Measurements from ENCODE around the gene SST. TPM values are rescaled to one million over a fixed set of nuclear protein-coding genes. Genes with fewer than 3 reads are reported as not detected.

Gene SST
- total RNA-seq, 4 donors from 2014 or later: not detected

DNA sequence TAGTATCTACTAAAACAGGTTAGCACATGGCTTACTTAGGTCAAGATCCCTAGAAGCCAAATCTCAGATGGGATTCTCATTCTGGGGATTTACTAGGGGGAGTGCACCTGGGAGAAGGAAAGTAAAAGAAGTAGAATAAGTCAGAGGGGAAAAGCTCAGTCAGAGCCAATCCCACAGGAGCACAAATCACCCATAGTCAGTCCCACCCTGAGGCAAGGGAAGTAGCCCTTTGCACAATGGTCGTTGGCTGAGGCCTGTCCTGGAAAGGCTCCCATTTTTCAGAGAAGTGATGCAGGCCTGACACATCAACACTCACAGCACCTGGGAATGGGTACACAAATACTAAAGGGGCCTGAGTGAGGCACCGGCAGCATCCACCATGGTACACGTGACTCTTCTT lies 39.8 kb downstream of the SST start:
- 59 to 69% methylated on average over 3 of the region's 3 CpGs for WGBS, 2 donors
- intact Hi-C loops (cut with DNase I): no loop called here
- Histone ChIP-seq H3K9me3 (peaks cover 0 to 11% (median 4%) of the 10 kb centered on the region in 3 donors), H3K4me3 (no peak overlapping the region), H3K4me1 (no peaks in the 10 kb centered on the region), H3K27ac (no peak overlapping the region), H3K36me3 (no peaks in the 10 kb centered on the region), H3K27me3 (peaks cover 0 to 6% (median 0%) of the 10 kb centered on the region in 4 donors)
- no peak for DNase-seq
- TF ChIP-seq, protein P1, sequence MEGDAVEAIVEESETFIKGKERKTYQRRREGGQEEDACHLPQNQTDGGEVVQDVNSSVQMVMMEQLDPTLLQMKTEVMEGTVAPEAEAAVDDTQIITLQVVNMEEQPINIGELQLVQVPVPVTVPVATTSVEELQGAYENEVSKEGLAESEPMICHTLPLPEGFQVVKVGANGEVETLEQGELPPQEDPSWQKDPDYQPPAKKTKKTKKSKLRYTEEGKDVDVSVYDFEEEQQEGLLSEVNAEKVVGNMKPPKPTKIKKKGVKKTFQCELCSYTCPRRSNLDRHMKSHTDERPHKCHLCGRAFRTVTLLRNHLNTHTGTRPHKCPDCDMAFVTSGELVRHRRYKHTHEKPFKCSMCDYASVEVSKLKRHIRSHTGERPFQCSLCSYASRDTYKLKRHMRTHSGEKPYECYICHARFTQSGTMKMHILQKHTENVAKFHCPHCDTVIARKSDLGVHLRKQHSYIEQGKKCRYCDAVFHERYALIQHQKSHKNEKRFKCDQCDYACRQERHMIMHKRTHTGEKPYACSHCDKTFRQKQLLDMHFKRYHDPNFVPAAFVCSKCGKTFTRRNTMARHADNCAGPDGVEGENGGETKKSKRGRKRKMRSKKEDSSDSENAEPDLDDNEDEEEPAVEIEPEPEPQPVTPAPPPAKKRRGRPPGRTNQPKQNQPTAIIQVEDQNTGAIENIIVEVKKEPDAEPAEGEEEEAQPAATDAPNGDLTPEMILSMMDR (IDR thresholded peaks at IDR 0.05): no peak
- no peak for TF ChIP-seq POLR2A (IDR thresholded peaks at IDR 0.05)

DNA sequence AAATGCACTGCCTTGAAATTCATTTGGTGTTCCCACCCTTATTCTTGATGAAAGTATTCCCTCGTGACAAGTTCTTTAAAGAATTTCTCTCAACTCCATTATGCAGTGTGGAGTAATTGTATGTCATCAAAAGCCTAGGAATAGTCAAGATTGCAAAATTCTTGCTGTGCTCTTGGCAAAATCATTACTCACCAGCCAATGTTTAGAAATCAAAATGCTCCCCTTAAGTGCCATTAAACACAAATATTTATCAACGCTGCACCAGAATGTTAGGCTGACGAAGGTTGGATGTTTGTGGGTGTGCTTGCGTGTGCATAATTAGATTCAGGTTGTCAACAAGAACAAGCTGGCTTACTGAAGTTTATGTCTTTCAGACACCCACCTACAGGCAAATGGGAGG lies 40.5 kb downstream of the SST start:
- intact Hi-C loops (cut with DNase I): no loop called here
- TF ChIP-seq POLR2A (IDR thresholded peaks at IDR 0.05): no peak
- TF ChIP-seq, protein P1 (IDR thresholded peaks at IDR 0.05): no peak
- no peaks in the 10 kb centered on the region for H3K36me3 ChIP-seq
- peaks cover 0 to 6% (median 0%) of the 10 kb centered on the region in 4 donors for H3K27me3 ChIP-seq
- WGBS, 2 donors: 61 to 81% methylated on average over 4 of the region's 4 CpGs
- H3K4me1 ChIP-seq: no peaks in the 10 kb centered on the region
- no peak overlapping the region for H3K4me3 ChIP-seq
- H3K9me3 ChIP-seq: peaks cover 0 to 9% (median 2%) of the 10 kb centered on the region in 3 donors
- H3K27ac ChIP-seq: no peak overlapping the region
- no peak for DNase-seq

DNA sequence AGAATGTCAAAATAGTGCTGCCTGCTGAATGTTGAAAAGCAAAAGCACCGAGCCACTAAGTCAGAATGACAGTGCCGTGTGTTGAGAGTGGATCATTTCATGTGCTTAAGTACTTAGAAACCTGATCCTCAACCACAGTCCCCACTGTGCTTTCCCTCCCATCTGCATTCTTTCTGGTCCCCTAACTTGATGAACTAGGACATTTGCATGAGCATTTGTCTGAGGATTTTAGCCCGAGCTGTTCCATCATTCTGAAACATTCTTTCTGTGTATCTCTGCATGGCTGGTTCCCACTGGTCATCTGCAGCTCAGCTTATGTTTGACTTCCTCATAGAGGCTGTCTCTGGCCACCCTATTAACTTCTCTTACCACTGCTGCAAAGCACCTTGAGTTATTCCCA lies 42.0 kb downstream of the SST start:
- TF ChIP-seq, protein P1 (IDR thresholded peaks at IDR 0.05): no peak
- TF ChIP-seq POLR2A (IDR thresholded peaks at IDR 0.05): no peak
- intact Hi-C loops (cut with DNase I): no loop called here
- no peak for DNase-seq
- Histone ChIP-seq H3K36me3 (no peaks in the 10 kb centered on the region), H3K27ac (no peak overlapping the region), H3K9me3 (no peaks in the 10 kb centered on the region), H3K27me3 (peaks cover 0 to 6% (median 0%) of the 10 kb centered on the region in 4 donors), H3K4me3 (no peak overlapping the region), H3K4me1 (no peaks in the 10 kb centered on the region)
- 29 to 37% methylated on average over 3 of the region's 3 CpGs for WGBS, 2 donors

DNA sequence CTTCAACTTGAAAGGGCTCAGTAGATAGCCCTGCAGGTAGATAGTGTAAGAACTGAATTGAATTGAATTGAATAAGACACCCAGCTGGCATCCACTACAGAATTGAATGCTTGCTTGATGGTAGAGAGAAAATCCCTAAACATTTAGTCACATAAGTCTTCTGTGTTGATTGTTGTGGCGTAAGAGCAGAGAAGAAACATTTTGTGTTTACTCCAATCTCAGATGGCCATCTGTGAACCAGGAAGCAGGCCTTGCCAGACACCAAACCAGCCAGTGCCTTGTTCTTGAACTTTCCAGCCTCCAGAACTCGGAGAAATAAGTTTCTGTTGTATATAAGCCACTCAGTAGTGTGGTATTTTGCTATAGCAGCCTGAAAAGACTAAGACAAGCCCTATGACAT lies 43.6 kb downstream of the SST start:
- H3K4me1 ChIP-seq: no peaks in the 10 kb centered on the region
- H3K9me3 ChIP-seq: no peaks in the 10 kb centered on the region
- intact Hi-C loops (cut with DNase I): no loop called here
- H3K36me3 ChIP-seq: no peaks in the 10 kb centered on the region
- WGBS, 2 donors: 90% methylated on average over 2 of the region's 2 CpGs
- peaks cover 0 to 6% (median 0%) of the 10 kb centered on the region in 4 donors for H3K27me3 ChIP-seq
- H3K4me3 ChIP-seq: no peak overlapping the region
- TF ChIP-seq, protein P1 (IDR thresholded peaks at IDR 0.05): no peak
- TF ChIP-seq POLR2A (IDR thresholded peaks at IDR 0.05): no peak
- no peak for DNase-seq
- no peak overlapping the region for H3K27ac ChIP-seq

DNA sequence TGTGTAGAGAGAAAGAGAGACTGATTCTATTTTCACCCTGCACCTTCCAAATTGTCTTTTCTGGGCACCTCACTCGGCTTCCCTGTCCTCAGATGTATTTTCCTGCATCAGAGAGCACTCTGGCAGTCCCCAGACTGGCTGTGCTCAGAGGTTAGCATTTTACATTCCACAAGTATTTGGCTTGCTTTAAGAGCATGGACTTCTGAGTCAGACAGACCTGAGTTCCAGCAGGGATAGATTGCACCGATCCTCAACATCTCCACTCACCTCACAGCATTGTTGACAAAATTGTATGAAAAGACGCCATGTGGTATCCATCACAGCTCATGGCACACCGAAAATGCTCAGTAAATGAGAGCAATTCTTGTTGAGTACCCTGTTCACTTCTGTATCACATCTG lies 45.6 kb downstream of the SST start:
- DNase-seq: no peak
- Histone ChIP-seq H3K4me1 (no peaks in the 10 kb centered on the region), H3K27ac (no peak overlapping the region), H3K9me3 (no peaks in the 10 kb centered on the region), H3K27me3 (peaks cover 0 to 6% (median 0%) of the 10 kb centered on the region in 4 donors), H3K4me3 (no peak overlapping the region), H3K36me3 (no peaks in the 10 kb centered on the region)
- whole genome bisulfite sequencing, 2 donors: 59 to 65% methylated on average over 4 of the region's 4 CpGs
- intact Hi-C loops (cut with DNase I): no loop called here
- TF ChIP-seq POLR2A (IDR thresholded peaks at IDR 0.05): no peak
- TF ChIP-seq, protein P1 (IDR thresholded peaks at IDR 0.05): no peak

Measured in esophagus squamous epithelium (tissue), 5 donors.